Astrocyte (in vitro differentiated cells and primary cell): Measurements from ENCODE around the gene RBBP8NL. TPM values are rescaled to one million over a fixed set of nuclear protein-coding genes. Genes with fewer than 3 reads are reported as not detected.

ENCODE experiments used
- DNase-seq: peaks from one replicate; pipeline ENCODE4 v3.0.0-alpha.2; 2010; ENCODE audit warnings: low read depth
- FAIRE-seq: peaks from 2 replicates; lab custom pipeline; 2011; peaks lifted over from hg19 to GRCh38; lab: Jason Lieb, UNC
- H2AFZ ChIP-seq: 2 replicates; pipeline ENCODE4 v1.6.0; 2012; ENCODE audit warnings: low read depth, low read length, inconsistent platforms
- H3K27ac ChIP-seq: 2 replicates; pipeline ENCODE4 v1.5.1; 2011; ENCODE audit warnings: low read depth, low read length, inconsistent platforms
- H3K27me3 ChIP-seq: 2 replicates; pipeline ENCODE4 v1.6.0; 2011; ENCODE audit warnings: low read length, inconsistent platforms; ENCODE audit not compliant: insufficient read depth
- H3K36me3 ChIP-seq: 2 replicates; pipeline ENCODE4 v1.5.1; 2011; ENCODE audit warnings: low read length, inconsistent platforms; ENCODE audit not compliant: insufficient read depth
- H3K4me1 ChIP-seq: 2 replicates; pipeline ENCODE4 v1.5.1; 2011; ENCODE audit warnings: low read length, inconsistent platforms; ENCODE audit not compliant: insufficient read depth
- H3K4me2 ChIP-seq: 2 replicates; pipeline ENCODE4 v1.6.0; 2012; ENCODE audit warnings: low read length, inconsistent platforms
- H3K4me3 ChIP-seq: 2 replicates; pipeline ENCODE4 v1.5.1; 2011; ENCODE audit warnings: low read depth, mild to moderate bottlenecking, low read length, inconsistent platforms; ENCODE audit not compliant: insufficient read depth
- H3K79me2 ChIP-seq: 2 replicates; pipeline ENCODE4 v1.6.0; 2012; ENCODE audit warnings: mild to moderate bottlenecking, low read length, inconsistent platforms; ENCODE audit not compliant: insufficient read depth
- H3K9ac ChIP-seq: 2 replicates; pipeline ENCODE4 v1.6.0; 2012; ENCODE audit warnings: mild to moderate bottlenecking, low read length, inconsistent platforms
- H3K9me3 ChIP-seq: 2 replicates; pipeline ENCODE4 v1.5.1; 2012; ENCODE audit warnings: low read depth, mild to moderate bottlenecking, low read length, inconsistent platforms; ENCODE audit not compliant: insufficient read depth
- H4K20me1 ChIP-seq: 2 replicates; pipeline ENCODE4 v1.6.0; 2012; ENCODE audit warnings: low read length, inconsistent platforms; ENCODE audit not compliant: insufficient read depth
- H3K27ac Mint-ChIP-seq: one replicate; pipeline ENCODE4 v1.8.0; 2021; ENCODE audit warnings: mild to moderate bottlenecking, mixed read lengths; ENCODE audit not compliant: unreplicated experiment
- H3K27me3 Mint-ChIP-seq: one replicate; pipeline ENCODE4 v1.8.0; 2021; ENCODE audit warnings: low read depth, mixed read lengths; ENCODE audit not compliant: unreplicated experiment
- H3K36me3 Mint-ChIP-seq: one replicate; pipeline ENCODE4 v1.8.0; 2021; ENCODE audit warnings: low read depth, mixed read lengths; ENCODE audit not compliant: unreplicated experiment
- H3K4me1 Mint-ChIP-seq: one replicate; pipeline ENCODE4 v1.8.0; 2021; ENCODE audit warnings: low read depth, mixed read lengths; ENCODE audit not compliant: unreplicated experiment
- H3K4me3 Mint-ChIP-seq: one replicate; pipeline ENCODE4 v1.8.0; 2021; ENCODE audit warnings: mild to moderate bottlenecking, moderate library complexity, mixed read lengths; ENCODE audit not compliant: unreplicated experiment
- H3K9me3 Mint-ChIP-seq: one replicate; pipeline ENCODE4 v1.8.0; 2021; ENCODE audit warnings: mild to moderate bottlenecking, mixed read lengths; ENCODE audit not compliant: unreplicated experiment
- CTCF ChIP-seq: IDR thresholded peaks from 2 replicates; pipeline ENCODE4 v1.5.1; 2011; ENCODE audit warnings: low read depth, mild to moderate bottlenecking, inconsistent platforms, low read length, moderate library complexity; ENCODE audit not compliant: insufficient read depth
- EZH2 ChIP-seq: IDR thresholded peaks from 2 replicates; pipeline ENCODE4 v1.6.1; 2012; ENCODE audit warnings: mild to moderate bottlenecking, low read length, inconsistent platforms; ENCODE audit not compliant: insufficient read depth
- total RNA-seq: library from RNA; stranded (reverse); gene quantifications from 2 replicates; pipeline ENCODE4 v1.2.1, GENCODE V29; 2021

The RBBP8NL gene
- total RNA-seq, 1 donor from 2014 or later, result 0.14 TPM

GRCh38 chr20:62441987-62442539, 14.7 kb upstream of the RBBP8NL start:
- Mint-ChIP-seq H3K27ac (no peak overlapping the region), H3K4me1 (no peaks in the 10 kb centered on the region), H3K4me3 (no peak overlapping the region), H3K27me3 (peaks cover 70% of the 10 kb centered on the region), H3K36me3 (no peaks in the 10 kb centered on the region), H3K9me3 (peaks cover 3% of the 10 kb centered on the region)
- no peaks in the 10 kb centered on the region for H4K20me1 ChIP-seq
- H3K4me2 ChIP-seq, result no peak overlapping the region
- H3K4me1 ChIP-seq, result no peaks in the 10 kb centered on the region
- DNase-seq (no peak), FAIRE-seq (no peak)
- H3K79me2 ChIP-seq, result no peaks in the 10 kb centered on the region
- no peaks in the 10 kb centered on the region for H3K36me3 ChIP-seq
- no peak overlapping the region for H3K27ac ChIP-seq
- no peaks in the 10 kb centered on the region for H3K9me3 ChIP-seq
- no peak overlapping the region for H2AFZ ChIP-seq
- peaks cover 6% of the 10 kb centered on the region for H3K27me3 ChIP-seq
- no peak overlapping the region for H3K4me3 ChIP-seq
- no peak for TF ChIP-seq EZH2
- TF ChIP-seq CTCF, result no peak
- no peak overlapping the region for H3K9ac ChIP-seq

- FAIRE-seq (no peak), DNase-seq (no peak)
- H3K27ac ChIP-seq, result no peak overlapping the region
- H3K79me2 ChIP-seq, result no peaks in the 10 kb centered on the region
- H3K4me2 ChIP-seq, result no peak overlapping the region
- Mint-ChIP-seq H3K27ac (no peak overlapping the region), H3K27me3 (peaks cover 82% of the 10 kb centered on the region), H3K4me3 (no peak overlapping the region), H3K4me1 (no peaks in the 10 kb centered on the region), H3K36me3 (no peaks in the 10 kb centered on the region), H3K9me3 (peaks cover 4% of the 10 kb centered on the region)
- H2AFZ ChIP-seq, result no peak overlapping the region
- H4K20me1 ChIP-seq, result no peaks in the 10 kb centered on the region
- H3K4me3 ChIP-seq, result no peak overlapping the region
- no peaks in the 10 kb centered on the region for H3K9me3 ChIP-seq
- no peaks in the 10 kb centered on the region for H3K4me1 ChIP-seq
- TF ChIP-seq EZH2 (no peak), CTCF (no peak)
- H3K9ac ChIP-seq, result no peak overlapping the region
- peaks cover 10% of the 10 kb centered on the region for H3K27me3 ChIP-seq
- H3K36me3 ChIP-seq, result no peaks in the 10 kb centered on the region
These were observed 11.9 kb upstream of the RBBP8NL start for GRCh38 chr20:62439218-62439617.

- Histone ChIP-seq H3K36me3 (no peaks in the 10 kb centered on the region), H3K9ac (no peak overlapping the region), H4K20me1 (no peaks in the 10 kb centered on the region), H3K27ac (no peak overlapping the region), H3K4me2 (no peak overlapping the region), H3K27me3 (peaks cover 10% of the 10 kb centered on the region), H3K9me3 (no peaks in the 10 kb centered on the region), H2AFZ (no peak overlapping the region), H3K4me3 (no peak overlapping the region), H3K4me1 (no peaks in the 10 kb centered on the region), H3K79me2 (no peaks in the 10 kb centered on the region)
- Mint-ChIP-seq H3K27ac (peak overlapping the region; percentile 41), H3K9me3 (peaks cover 7% of the 10 kb centered on the region), H3K4me1 (no peaks in the 10 kb centered on the region), H3K36me3 (no peaks in the 10 kb centered on the region), H3K4me3 (no peak overlapping the region), H3K27me3 (peaks cover 81% of the 10 kb centered on the region)
- TF ChIP-seq CTCF, result no peak
- no peak for TF ChIP-seq EZH2
- no peak for DNase-seq
- FAIRE-seq, result no peak
These were observed 10.6 kb upstream of the RBBP8NL start for GRCh38 chr20:62437927-62438326.
